ENCODE results near the gene NFKB1.
"Not testable (repeated sequence)": the region's sequence is repeated elsewhere in the genome, so short reads cannot be mapped to it uniquely, and the experiment has no call there.

Gene NFKB1, protein sequence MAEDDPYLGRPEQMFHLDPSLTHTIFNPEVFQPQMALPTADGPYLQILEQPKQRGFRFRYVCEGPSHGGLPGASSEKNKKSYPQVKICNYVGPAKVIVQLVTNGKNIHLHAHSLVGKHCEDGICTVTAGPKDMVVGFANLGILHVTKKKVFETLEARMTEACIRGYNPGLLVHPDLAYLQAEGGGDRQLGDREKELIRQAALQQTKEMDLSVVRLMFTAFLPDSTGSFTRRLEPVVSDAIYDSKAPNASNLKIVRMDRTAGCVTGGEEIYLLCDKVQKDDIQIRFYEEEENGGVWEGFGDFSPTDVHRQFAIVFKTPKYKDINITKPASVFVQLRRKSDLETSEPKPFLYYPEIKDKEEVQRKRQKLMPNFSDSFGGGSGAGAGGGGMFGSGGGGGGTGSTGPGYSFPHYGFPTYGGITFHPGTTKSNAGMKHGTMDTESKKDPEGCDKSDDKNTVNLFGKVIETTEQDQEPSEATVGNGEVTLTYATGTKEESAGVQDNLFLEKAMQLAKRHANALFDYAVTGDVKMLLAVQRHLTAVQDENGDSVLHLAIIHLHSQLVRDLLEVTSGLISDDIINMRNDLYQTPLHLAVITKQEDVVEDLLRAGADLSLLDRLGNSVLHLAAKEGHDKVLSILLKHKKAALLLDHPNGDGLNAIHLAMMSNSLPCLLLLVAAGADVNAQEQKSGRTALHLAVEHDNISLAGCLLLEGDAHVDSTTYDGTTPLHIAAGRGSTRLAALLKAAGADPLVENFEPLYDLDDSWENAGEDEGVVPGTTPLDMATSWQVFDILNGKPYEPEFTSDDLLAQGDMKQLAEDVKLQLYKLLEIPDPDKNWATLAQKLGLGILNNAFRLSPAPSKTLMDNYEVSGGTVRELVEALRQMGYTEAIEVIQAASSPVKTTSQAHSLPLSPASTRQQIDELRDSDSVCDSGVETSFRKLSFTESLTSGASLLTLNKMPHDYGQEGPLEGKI

DNA sequence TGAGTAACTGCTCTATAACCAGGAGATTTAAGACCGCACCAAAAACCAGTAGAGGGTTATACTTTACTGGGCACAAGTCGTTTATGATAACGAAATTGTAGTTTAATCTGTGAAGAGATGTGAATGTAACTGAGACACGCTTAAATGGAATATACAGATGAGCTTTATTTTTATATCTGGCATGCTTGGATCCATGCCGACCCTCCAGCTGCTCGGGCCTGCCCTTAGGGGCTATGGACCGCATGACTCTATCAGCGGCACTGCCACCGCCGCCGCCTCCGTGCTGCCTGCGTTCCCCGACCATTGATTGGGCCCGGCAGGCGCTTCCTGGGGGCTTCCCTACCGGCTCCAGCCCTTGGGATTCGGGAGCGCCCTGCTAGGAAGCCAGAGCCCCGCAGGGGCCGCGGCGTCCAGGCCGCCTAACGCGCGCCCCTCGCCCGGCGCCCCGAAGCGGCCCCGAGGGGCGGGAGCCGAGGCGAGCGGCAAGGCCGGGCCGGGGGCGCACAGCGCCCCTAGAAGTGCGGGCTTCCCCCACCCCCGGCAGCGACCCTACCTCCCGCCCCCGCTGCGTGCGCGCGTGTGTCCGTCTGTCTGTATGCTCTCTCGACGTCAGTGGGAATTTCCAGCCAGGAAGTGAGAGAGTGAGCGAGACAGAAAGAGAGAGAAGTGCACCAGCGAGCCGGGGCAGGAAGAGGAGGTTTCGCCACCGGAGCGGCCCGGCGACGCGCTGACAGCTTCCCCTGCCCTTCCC is at the start of gene NFKB1:
Gene NFKB1 (plus strand): TSS at position 664 of the 751 bp plus-strand sequence. CDS start 24,160 bp downstream, outside the sequence.
- DNase-seq, result peak; percentile 80

DNA sequence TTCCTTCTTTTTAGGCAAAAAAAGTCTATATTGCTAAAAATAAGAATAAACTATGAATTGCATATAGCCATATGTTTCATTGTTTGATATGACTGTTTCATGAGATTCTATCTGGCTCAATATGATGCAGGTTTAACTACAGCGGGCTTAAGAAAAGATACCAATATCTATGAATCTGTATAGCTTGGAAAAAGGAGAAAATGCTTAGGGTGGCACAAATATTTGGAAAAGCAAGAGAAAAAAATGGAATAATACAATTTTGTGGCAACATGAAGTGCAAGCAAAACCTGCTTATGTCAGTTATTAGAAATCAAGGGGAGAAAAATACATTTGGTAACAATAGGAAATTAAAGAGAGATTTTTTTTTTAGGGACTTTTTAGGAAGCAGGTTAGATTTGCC is 48.3 kb upstream of the NFKB1 start:
- DNase-seq, result no peak

DNA sequence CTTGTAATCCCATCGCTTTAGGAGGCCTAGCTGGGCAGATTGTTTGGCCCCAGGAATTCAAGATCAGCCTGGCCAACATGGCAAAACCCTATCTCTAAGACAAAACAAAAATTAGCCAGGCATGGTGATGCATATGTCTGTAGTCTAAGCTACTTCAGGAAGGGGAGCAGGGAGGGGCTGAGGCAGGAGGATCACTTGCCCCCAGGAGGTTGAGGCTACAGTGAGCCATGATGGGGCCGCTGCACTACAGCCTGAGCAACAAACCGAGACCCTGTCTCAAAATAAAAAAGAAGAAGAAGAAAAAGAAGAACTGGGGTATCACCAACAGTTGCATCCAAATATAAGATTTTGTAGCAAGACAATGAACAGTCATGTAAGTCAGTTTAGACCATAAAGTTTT is 47.3 kb upstream of the NFKB1 start:
- DNase-seq, result no peak

- no peak for DNase-seq
These were observed 46.9 kb upstream of the NFKB1 start for GRCh38 chr4:102454268-102454667.

- DNase-seq, result no peak
These were observed 46.0 kb upstream of the NFKB1 start for GRCh38 chr4:102454981-102455685.

- DNase-seq, result no peak
These were observed 45.4 kb upstream of the NFKB1 start for GRCh38 chr4:102455750-102456149.

DNA sequence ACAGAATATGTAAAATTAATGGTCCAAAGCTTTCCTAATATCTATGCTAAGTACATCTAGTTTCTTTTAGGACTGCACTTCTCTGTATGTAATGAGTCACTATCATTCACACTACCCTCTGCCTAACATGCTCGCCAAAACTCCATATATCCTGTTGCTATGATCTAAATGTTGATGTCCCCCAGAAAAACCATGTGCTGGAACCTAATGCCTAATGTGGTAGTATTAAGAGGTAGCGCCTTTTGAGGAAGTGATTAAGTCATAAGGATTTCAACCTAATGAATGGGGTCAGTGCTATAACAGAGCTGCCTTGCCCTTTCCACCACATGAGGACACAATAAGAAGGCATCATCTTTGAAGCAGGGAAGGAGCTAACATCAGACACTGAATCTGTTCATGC is 34.9 kb upstream of the NFKB1 start:
- DNase-seq, result no peak

DNA sequence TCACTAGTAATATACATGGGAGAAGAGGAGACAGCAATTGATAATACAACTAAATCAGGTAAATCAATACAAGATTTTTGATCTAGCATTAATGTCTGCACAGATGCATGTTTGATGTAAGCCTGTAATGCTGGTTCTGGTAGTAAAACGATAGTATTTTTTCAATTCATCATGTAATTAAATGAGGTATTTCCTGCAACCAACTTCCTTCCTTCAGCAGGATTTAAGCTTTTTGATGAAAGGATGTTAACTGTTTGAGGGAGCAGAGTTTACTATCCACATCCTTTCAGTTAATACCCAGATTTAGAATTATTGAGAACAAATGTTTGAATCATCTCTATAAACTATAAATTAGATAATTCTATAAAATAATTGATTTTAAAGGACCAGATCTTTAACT is 31.4 kb upstream of the NFKB1 start:
- DNase-seq, result no peak

DNA sequence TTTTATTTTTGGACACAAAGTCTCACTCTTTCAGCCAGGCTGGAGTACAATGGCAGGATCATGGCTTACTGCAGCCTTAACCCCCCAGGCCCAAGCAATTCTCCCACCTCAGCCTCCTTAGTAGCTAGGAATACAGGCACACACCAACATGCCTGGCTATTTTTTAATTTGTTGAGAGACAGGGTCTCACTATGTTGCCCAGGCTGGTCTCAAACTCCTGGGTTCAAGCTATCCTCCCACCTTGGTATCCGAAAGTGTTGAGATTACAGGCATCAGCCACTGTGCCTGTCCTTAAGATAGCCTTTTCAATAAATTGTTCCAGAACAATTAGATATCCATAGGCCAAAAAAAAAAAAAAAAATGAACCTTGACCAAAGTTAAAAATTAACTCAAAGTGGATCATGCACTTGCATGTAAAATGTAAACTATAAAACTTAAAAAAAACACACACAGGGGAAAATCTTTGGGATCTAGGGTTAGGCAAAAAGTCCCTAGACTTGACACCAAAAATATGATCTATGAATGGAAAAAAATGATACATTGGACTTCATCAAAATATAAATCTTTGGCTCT is 28.6 kb upstream of the NFKB1 start:
- DNase-seq, result no peak

DNA sequence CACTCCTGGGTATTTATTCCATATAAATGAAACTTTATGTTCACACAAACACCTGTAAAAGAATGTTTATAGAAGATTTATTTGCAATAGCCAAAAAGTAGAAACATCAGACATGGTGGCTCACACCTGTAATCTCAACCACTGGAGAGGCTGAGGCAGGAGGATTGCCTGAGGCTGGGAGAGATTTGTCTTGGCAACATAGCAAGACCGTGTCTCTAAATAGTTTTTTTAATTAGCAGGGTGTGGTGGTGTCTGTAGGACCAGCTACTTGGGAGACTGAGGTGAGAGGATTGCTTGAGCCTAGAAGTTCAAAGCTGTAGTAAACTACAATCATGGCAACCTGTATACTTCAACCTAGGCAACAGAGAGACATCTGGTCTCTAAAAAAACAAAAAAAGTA is 27.7 kb upstream of the NFKB1 start:
- no peak for DNase-seq

DNA sequence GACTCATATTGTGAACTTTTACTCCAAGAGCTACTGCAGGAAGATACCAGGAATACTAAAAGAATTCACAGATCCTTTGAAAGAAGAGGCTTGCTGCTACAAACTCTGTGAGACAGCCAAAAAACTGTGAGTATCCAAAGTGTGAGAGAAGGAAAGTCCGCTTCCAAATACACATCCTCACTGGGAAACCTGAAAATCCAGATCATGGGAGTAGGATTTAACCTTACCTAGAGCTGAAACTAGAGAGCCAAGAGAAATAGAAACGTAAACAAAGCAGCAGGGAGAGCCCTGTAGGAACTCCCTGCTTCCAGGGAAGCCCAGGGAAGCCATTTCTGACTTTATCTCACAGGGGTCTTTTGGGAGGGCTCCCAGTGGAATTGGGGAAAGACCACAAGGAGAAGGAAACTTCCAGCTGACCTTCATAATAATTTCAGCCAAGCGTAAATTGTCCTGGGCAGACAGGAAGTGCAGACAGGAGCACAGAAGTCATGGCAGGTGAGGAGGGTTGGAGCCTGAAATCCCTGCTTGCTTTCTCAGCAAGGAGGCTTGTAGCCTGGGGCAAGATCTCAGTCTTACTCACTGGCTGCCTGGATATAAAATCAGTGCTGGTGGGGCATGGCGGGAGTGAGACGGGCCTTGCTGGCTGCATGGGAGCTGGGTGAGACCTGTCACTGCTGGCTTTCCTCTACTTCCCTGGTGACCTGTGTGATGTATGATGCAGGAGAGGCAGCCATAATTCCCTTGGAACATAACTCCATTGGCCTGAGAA is 26.2 kb upstream of the NFKB1 start:
- DNase-seq, result no peak

- DNase-seq, result no peak
These were observed 23.5 kb upstream of the NFKB1 start for GRCh38 chr4:102477657-102478056.

GRCh38 chr4:102478186-102478585 is 23.0 kb upstream of the NFKB1 start:
- no peak for DNase-seq

- not testable (repeated sequence) for DNase-seq
These were observed 21.3 kb upstream of the NFKB1 start for GRCh38 chr4:102479832-102480231.

- DNase-seq, result no peak
These were observed 18.0 kb upstream of the NFKB1 start for GRCh38 chr4:102483120-102483519.

- not testable (repeated sequence) for DNase-seq
These were observed 17.0 kb upstream of the NFKB1 start for GRCh38 chr4:102483990-102484692.

GRCh38 chr4:102492531-102493241 is 8.5 kb upstream of the NFKB1 start:
- no peak for DNase-seq

GRCh38 chr4:102493257-102493656 is 7.9 kb upstream of the NFKB1 start:
- DNase-seq, result no peak

GRCh38 chr4:102493794-102494193 is 7.4 kb upstream of the NFKB1 start:
- DNase-seq, result no peak

DNA sequence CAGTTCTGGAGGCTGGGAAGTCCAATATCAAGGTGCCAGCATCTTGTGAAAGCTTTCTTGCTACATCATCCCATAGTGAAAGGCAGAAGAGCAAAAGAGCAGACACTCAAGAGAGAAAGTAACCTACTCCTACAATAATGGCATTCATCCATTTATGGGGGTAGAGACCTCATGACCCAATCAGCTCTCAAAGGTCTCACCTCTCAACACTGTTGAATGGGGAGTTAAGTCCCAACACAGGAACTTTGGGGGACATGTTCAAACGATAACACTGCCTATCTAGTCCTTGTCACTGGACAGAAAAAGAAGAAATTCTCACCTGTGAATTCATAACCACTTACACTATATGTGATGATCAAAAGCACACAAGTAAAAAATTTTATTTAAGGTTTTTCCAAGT is 6.6 kb upstream of the NFKB1 start:
- no peak for DNase-seq
